Esophagus muscularis mucosa (tissue), 4 donors: ENCODE results near the gene MIOS. TPM values are rescaled to one million over a fixed set of nuclear protein-coding genes. Genes with fewer than 3 reads are reported as not detected.

Source experiments
- DNase-seq: peaks from one replicate; pipeline ENCODE4 v3.0.0-alpha.2; 2017; ENCODE audit errors: extremely low spot score
- H3K27ac ChIP-seq, 4 donors: fragments of 200-600 bp; sonication (generic); replicated peaks in 1 of 4; 1 replicate in 3 of 4; 2 replicates in 1 of 4; pipeline ENCODE4 v1.5.1; 2016 to 2019; ENCODE audit warnings: mild to moderate bottlenecking in 1 of 4
- H3K27me3 ChIP-seq, 4 donors: fragments of 200-600 bp; sonication (generic); one replicate each; pipeline versions ENCODE4 v1.5.1 to v1.6.0; 2016 to 2019
- H3K36me3 ChIP-seq, 4 donors: fragments of 200-600 bp; sonication (generic); one replicate each; pipeline ENCODE4 v1.5.1; 2016 to 2019
- H3K4me1 ChIP-seq, 4 donors: fragments of 200-600 bp; sonication (generic); one replicate each; pipeline ENCODE4 v1.5.1; 2016 to 2019
- H3K4me3 ChIP-seq, 4 donors: fragments of 200-600 bp; sonication (generic); 1 replicate in 2 of 4; 2 replicates in 2 of 4; pipeline ENCODE4 v1.5.1; 2016 to 2019; ENCODE audit warnings: mild to moderate bottlenecking in 4 of 4, moderate library complexity in 1 of 4
- H3K9me3 ChIP-seq, 4 donors: fragments of 200-600 bp; sonication (generic); 1 replicate in 3 of 4; 2 replicates in 1 of 4; pipeline ENCODE4 v1.5.1; 2016 to 2019
- EP300 ChIP-seq: sonication (generic); formaldehyde crosslinking; IDR thresholded peaks from one replicate; pipeline ENCODE4 v1.6.1; 2017; ENCODE audit warnings: antibody characterized with exemption
- POLR2A ChIP-seq: fragments of 450-650 bp; IDR thresholded peaks from one replicate; pipeline ENCODE4 v1.6.1; 2017; ENCODE audit warnings: antibody characterized with exemption, moderate library complexity, mild to moderate bottlenecking, low read depth
- POLR2AphosphoS5 ChIP-seq, 2 donors: sonication (generic); formaldehyde crosslinking; IDR thresholded peaks; one replicate each; pipeline ENCODE4 v1.6.1; 2017; ENCODE audit warnings: antibody characterized with exemption in 2 of 2
- WGBS: methylation state at CpG from one replicate; pipeline ENCODE4 v1.1.5; 2018; 5-methylcytosine and 5-hydroxymethylcytosine counted together
- intact Hi-C: fragments of 100-400 bp; cut with DNase I; formaldehyde crosslinking; loops from one replicate; pipeline ENCODE4 v1.15.1; 2023
- total RNA-seq, 4 donors: library from RNA; depleted of rRNA; stranded (reverse); fragments of >200 nt; gene quantifications; one replicate each; pipeline versions ENCODE4 v1.1.0 to v1.2.1, GENCODE V29; 2016
- TF ChIP-seq, protein P1 (sequence below), 3 experiments: fragments of 200-600 bp in 2 of 3; fragments of 450-650 bp in 1 of 3; sonication (generic) in 2 of 3; IDR thresholded peaks; one replicate each; pipeline ENCODE4 v1.5.1; 2017 to 2019; ENCODE audit warnings: antibody characterized with exemption in 3 of 3, mild to moderate bottlenecking in 2 of 3, moderate library complexity in 1 of 3

MIOS gene
- total RNA-seq, 4 donors from 2014 or later, result 17.5 to 32.5 (median 25.7) TPM

DNA sequence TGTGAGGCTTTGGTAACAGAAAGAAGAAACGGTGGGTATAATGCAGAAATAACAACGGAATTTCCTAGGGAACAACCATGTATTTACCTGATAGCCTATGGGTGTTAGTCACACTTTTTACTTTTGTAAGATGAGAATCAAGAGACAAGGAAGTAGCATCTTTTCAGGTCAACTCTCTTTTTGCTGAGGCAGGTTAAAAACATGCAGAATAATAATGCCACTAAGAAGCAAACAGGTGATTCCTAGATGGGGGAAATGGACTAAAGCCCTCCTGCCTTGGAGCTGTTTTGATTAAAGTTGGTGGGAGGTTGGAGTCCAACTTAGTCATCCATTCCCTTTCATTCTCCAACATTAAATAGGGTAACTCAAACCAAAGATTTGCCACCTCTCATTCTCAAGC, 29.0 kb upstream of the MIOS start:
- Histone ChIP-seq H3K9me3 (no peaks in the 10 kb centered on the region), H3K27me3 (no peaks in the 10 kb centered on the region), H3K36me3 (no peaks in the 10 kb centered on the region), H3K4me3 (no peak overlapping the region), H3K27ac (no peak overlapping the region), H3K4me1 (no peaks in the 10 kb centered on the region)
- no peak for DNase-seq
- TF ChIP-seq POLR2AphosphoS5 (IDR thresholded peaks at IDR 0.05), result no peak
- TF ChIP-seq, protein P1, sequence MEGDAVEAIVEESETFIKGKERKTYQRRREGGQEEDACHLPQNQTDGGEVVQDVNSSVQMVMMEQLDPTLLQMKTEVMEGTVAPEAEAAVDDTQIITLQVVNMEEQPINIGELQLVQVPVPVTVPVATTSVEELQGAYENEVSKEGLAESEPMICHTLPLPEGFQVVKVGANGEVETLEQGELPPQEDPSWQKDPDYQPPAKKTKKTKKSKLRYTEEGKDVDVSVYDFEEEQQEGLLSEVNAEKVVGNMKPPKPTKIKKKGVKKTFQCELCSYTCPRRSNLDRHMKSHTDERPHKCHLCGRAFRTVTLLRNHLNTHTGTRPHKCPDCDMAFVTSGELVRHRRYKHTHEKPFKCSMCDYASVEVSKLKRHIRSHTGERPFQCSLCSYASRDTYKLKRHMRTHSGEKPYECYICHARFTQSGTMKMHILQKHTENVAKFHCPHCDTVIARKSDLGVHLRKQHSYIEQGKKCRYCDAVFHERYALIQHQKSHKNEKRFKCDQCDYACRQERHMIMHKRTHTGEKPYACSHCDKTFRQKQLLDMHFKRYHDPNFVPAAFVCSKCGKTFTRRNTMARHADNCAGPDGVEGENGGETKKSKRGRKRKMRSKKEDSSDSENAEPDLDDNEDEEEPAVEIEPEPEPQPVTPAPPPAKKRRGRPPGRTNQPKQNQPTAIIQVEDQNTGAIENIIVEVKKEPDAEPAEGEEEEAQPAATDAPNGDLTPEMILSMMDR (IDR thresholded peaks at IDR 0.05), result no peak
- no peak for TF ChIP-seq EP300
- TF ChIP-seq POLR2A, result no peak
- 91% methylated on average over 2 of the region's 2 CpGs for WGBS
- intact Hi-C loops, result no loop called here

DNA sequence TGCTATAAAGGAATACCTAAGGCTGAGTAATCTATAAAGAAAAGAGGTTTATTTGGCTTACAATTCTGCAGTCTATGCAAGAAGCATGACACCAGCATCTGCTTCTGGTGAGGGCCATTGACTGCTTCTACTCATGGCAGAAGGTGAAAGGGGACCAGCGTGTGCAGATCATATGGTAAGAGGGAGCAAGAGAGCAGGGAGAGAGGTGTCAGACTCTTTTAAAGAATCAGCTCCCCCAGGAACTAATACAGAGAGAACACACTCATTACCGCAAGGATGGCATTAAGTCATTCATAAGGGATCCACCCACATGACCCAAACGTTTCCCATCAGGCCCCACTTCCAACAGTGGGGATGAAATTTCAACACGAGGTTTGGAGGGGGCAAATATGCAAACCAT, 27.5 kb upstream of the MIOS start:
- 74% methylated on average over 4 of the region's 4 CpGs for WGBS
- TF ChIP-seq POLR2AphosphoS5 (IDR thresholded peaks at IDR 0.05) (no peak), POLR2A (no peak), EP300 (no peak)
- TF ChIP-seq, protein P1 (IDR thresholded peaks at IDR 0.05), result no peak
- Histone ChIP-seq H3K36me3 (no peaks in the 10 kb centered on the region), H3K27me3 (no peaks in the 10 kb centered on the region), H3K4me3 (no peak overlapping the region), H3K27ac (no peak overlapping the region), H3K4me1 (no peaks in the 10 kb centered on the region), H3K9me3 (no peaks in the 10 kb centered on the region)
- no peak for DNase-seq
- intact Hi-C loops, result no loop called here

DNA sequence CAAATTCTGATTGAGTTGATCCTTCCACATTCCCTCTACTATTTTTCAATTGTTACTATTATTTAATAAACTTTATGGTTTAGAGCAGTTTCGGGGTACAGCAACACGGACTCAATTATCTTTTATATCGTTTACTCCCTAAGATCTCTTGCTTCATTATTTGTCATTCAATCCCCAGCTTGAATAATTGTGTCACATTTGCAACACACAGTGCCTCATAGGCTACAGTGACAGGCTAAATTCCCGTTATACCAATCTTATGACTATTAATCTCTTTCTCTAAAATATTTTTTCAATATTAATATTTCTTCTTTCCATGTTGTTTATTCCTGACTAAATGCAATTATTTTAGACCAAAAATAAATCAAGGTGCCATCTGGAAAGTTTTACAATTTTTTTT, 27.0 kb upstream of the MIOS start:
- no peaks in the 10 kb centered on the region for H3K9me3 ChIP-seq
- H3K4me1 ChIP-seq, result no peaks in the 10 kb centered on the region
- no peak overlapping the region for H3K4me3 ChIP-seq
- no peaks in the 10 kb centered on the region for H3K27me3 ChIP-seq
- DNase-seq, result no peak
- 80% methylated on average over 4 of the region's 4 CpGs for WGBS
- TF ChIP-seq, protein P1 (IDR thresholded peaks at IDR 0.05), result no peak
- TF ChIP-seq POLR2A (no peak), EP300 (no peak), POLR2AphosphoS5 (IDR thresholded peaks at IDR 0.05) (no peak)
- intact Hi-C loops, result loop anchor here (5.0 kb wide), 2 partner anchors 112 to 437 kb away; no protein-coding TSS in a partner anchor
- H3K36me3 ChIP-seq, result no peaks in the 10 kb centered on the region
- H3K27ac ChIP-seq, result no peak overlapping the region

DNA sequence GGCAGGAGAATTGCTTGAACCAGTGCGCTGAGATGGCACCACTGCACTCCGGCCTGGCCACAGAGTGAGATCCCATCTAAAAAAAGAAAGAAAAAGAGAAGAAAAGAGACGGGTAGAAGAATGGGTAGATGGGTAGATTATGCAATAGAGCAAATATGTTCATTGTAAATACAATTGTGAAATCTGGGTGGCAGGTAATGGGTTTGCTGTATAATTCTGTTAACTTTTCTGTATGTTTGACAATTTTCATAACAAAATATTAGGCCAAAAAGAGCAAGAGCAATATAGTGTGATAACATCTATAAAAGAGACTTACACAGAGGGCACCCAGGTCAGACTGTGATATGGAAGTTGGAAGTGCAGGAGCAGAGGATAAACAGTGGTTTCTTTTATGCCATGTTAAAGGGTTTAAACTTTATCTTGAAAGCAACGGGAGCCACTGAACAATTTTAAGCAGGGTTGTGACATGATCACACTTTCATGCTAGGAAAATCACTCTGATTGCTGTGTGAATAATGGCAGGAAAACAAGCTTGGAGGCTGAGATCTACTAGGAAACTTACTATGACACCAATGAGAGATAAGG, 24.3 kb upstream of the MIOS start:
- TF ChIP-seq POLR2AphosphoS5 (IDR thresholded peaks at IDR 0.05) (no peak), POLR2A (no peak), EP300 (no peak)
- TF ChIP-seq, protein P1 (IDR thresholded peaks at IDR 0.05), result no peak
- Histone ChIP-seq H3K27me3 (no peaks in the 10 kb centered on the region), H3K27ac (no peak overlapping the region), H3K9me3 (no peaks in the 10 kb centered on the region), H3K4me3 (no peak overlapping the region), H3K4me1 (no peaks in the 10 kb centered on the region), H3K36me3 (no peaks in the 10 kb centered on the region)
- no peak for DNase-seq
- WGBS, result 84% methylated on average over 4 of the region's 4 CpGs
- intact Hi-C loops, result loop anchor here (5.0 kb wide), 2 partner anchors 115 to 440 kb away; no protein-coding TSS in a partner anchor

DNA sequence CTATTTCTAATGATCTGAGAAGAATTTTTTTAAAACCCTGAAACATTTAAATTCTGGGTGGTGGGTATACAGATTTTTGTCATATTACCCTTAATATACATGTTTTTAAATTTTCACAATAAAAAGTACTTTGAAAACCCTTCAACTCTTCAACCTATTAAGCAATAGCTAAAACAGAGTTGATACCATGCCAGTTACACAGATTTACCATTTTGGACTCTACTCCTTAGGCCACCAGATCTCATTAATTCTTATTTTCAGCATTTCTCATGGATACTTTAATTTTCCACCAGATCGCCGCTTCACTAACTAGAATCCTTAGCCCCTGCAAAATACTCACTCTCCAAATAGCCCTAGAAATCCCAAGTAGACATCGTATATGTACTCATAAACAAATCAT, 18.3 kb upstream of the MIOS start:
- H3K27ac ChIP-seq, result no peak overlapping the region
- no peaks in the 10 kb centered on the region for H3K9me3 ChIP-seq
- intact Hi-C loops, result no loop called here
- no peaks in the 10 kb centered on the region for H3K27me3 ChIP-seq
- 88% methylated on average over 3 of the region's 3 CpGs for WGBS
- H3K4me3 ChIP-seq, result no peak overlapping the region
- no peak for DNase-seq
- TF ChIP-seq POLR2AphosphoS5 (IDR thresholded peaks at IDR 0.05) (no peak), POLR2A (no peak), EP300 (no peak)
- TF ChIP-seq, protein P1 (IDR thresholded peaks at IDR 0.05), result no peak
- H3K36me3 ChIP-seq, result peaks cover 0 to 12% (median 0%) of the 10 kb centered on the region in 4 donors
- no peaks in the 10 kb centered on the region for H3K4me1 ChIP-seq
